ENCODE data around the gene SERPINA10.

The SERPINA10 gene

GRCh38 chr14:94331462-94331861 is 38.4 kb upstream of the SERPINA10 start:
- Histone ChIP-seq H3K27me3 (ENCODE audit: insufficient read depth, poor library complexity, severe bottlenecking) (no peaks in the 10 kb centered on the region), H3K27ac (ENCODE audit: poor library complexity, severe bottlenecking) (no peak overlapping the region), H3K36me3 (ENCODE audit: low read depth) (no peaks in the 10 kb centered on the region), H3K9me3 (ENCODE audit: severe bottlenecking) (no peaks in the 10 kb centered on the region), H3K4me1 (ENCODE audit: insufficient read depth, poor library complexity, severe bottlenecking) (peaks cover 14% of the 10 kb centered on the region), H3K4me3 (ENCODE audit: severe bottlenecking) (no peak overlapping the region)
- ATAC-seq (ENCODE audit: low read depth) (no peak), DNase-seq (ENCODE audit: low spot score) (no peak)
- TF ChIP-seq CTCF (IDR thresholded peaks at IDR 0.05; ENCODE audit: poor library complexity, severe bottlenecking) = no peak

- Histone ChIP-seq H3K27me3 (ENCODE audit: insufficient read depth, poor library complexity, severe bottlenecking) (no peaks in the 10 kb centered on the region), H3K4me1 (ENCODE audit: insufficient read depth, poor library complexity, severe bottlenecking) (peaks cover 14% of the 10 kb centered on the region), H3K36me3 (ENCODE audit: low read depth) (no peaks in the 10 kb centered on the region), H3K9me3 (ENCODE audit: severe bottlenecking) (no peaks in the 10 kb centered on the region), H3K27ac (ENCODE audit: poor library complexity, severe bottlenecking) (no peak overlapping the region), H3K4me3 (ENCODE audit: severe bottlenecking) (no peak overlapping the region)
- no peak for TF ChIP-seq CTCF (IDR thresholded peaks at IDR 0.05; ENCODE audit: poor library complexity, severe bottlenecking)
- no peak for DNase-seq (ENCODE audit: low spot score)
- no peak for ATAC-seq (ENCODE audit: low read depth)
These were observed 37.8 kb upstream of the SERPINA10 start for GRCh38 chr14:94330857-94331256.

GRCh38 chr14:94330432-94330831 is 37.4 kb upstream of the SERPINA10 start:
- Histone ChIP-seq H3K36me3 (ENCODE audit: low read depth) (no peaks in the 10 kb centered on the region), H3K4me3 (ENCODE audit: severe bottlenecking) (no peak overlapping the region), H3K27ac (ENCODE audit: poor library complexity, severe bottlenecking) (no peak overlapping the region), H3K9me3 (ENCODE audit: severe bottlenecking) (no peaks in the 10 kb centered on the region), H3K27me3 (ENCODE audit: insufficient read depth, poor library complexity, severe bottlenecking) (no peaks in the 10 kb centered on the region), H3K4me1 (ENCODE audit: insufficient read depth, poor library complexity, severe bottlenecking) (peaks cover 11% of the 10 kb centered on the region)
- DNase-seq (ENCODE audit: low spot score) (no peak), ATAC-seq (ENCODE audit: low read depth) (no peak)
- TF ChIP-seq CTCF (IDR thresholded peaks at IDR 0.05; ENCODE audit: poor library complexity, severe bottlenecking) = no peak

- Histone ChIP-seq H3K4me1 (ENCODE audit: insufficient read depth, poor library complexity, severe bottlenecking) (peaks cover 5% of the 10 kb centered on the region), H3K4me3 (ENCODE audit: severe bottlenecking) (no peak overlapping the region), H3K27ac (ENCODE audit: poor library complexity, severe bottlenecking) (no peak overlapping the region), H3K9me3 (ENCODE audit: severe bottlenecking) (no peaks in the 10 kb centered on the region), H3K36me3 (ENCODE audit: low read depth) (no peaks in the 10 kb centered on the region), H3K27me3 (ENCODE audit: insufficient read depth, poor library complexity, severe bottlenecking) (no peaks in the 10 kb centered on the region)
- ATAC-seq (ENCODE audit: low read depth) (no peak), DNase-seq (ENCODE audit: low spot score) (no peak)
- TF ChIP-seq CTCF (IDR thresholded peaks at IDR 0.05; ENCODE audit: poor library complexity, severe bottlenecking) = no peak
These were observed 36.8 kb upstream of the SERPINA10 start for GRCh38 chr14:94329857-94330256.

- H3K27ac ChIP-seq (ENCODE audit: poor library complexity, severe bottlenecking) = no peak overlapping the region
- H3K4me3 ChIP-seq (ENCODE audit: severe bottlenecking) = no peak overlapping the region
- H3K27me3 ChIP-seq (ENCODE audit: insufficient read depth, poor library complexity, severe bottlenecking) = no peaks in the 10 kb centered on the region
- no peaks in the 10 kb centered on the region for H3K4me1 ChIP-seq (ENCODE audit: insufficient read depth, poor library complexity, severe bottlenecking)
- ATAC-seq (ENCODE audit: low read depth) = no peak
- DNase-seq (ENCODE audit: low spot score) = no peak
- TF ChIP-seq CTCF (IDR thresholded peaks at IDR 0.05; ENCODE audit: poor library complexity, severe bottlenecking) = no peak
- H3K9me3 ChIP-seq (ENCODE audit: severe bottlenecking) = no peaks in the 10 kb centered on the region
- no peaks in the 10 kb centered on the region for H3K36me3 ChIP-seq (ENCODE audit: low read depth)
These were observed 35.1 kb upstream of the SERPINA10 start for GRCh38 chr14:94328196-94328595.
